A549 (cell line): Measurements from ENCODE around the gene ARL9. TPM values are rescaled to one million over a fixed set of nuclear protein-coding genes. Genes with fewer than 3 reads are reported as not detected.

ENCODE experiments used
- ATAC-seq, 2 experiments: fragments of 200-7000 bp in 1 of 2; fragments of >200 bp in 1 of 2; cut with Nextera tagmentation in 1 of 2; cut with Tn5 transposase in 1 of 2; 3 replicates each; pipeline versions ENCODE4 v1.8.0 to v1.9.1; 2018 to 2020; ENCODE audit warnings: mild to moderate bottlenecking in 1 of 2, moderate library complexity in 1 of 2
- CTCF ChIA-PET: fragments of 300-600 bp; sonication (Branson Sonifier 250); formaldehyde crosslinking; extraction: SDS; loops from one replicate; lab custom pipeline; 2021; ENCODE audit warnings: antibody characterized with exemption, inconsistent platforms; lab: Yijun Ruan, JAX
- POLR2A ChIA-PET: fragments of 350-600 bp; formaldehyde crosslinking; extraction: SDS; loops from one replicate; lab custom pipeline; 2021; ENCODE audit warnings: antibody characterized with exemption, inconsistent platforms; lab: Yijun Ruan, JAX
- DNase-seq, 2 experiments: peaks; one replicate each; pipeline versions ENCODE4 v3.0.0 to v3.0.0-alpha.2; 2011 to 2016; ENCODE audit warnings: low read depth in 1 of 2, low spot score in 1 of 2
- FAIRE-seq: peaks from 2 replicates; lab custom pipeline; 2011; peaks lifted over from hg19 to GRCh38; lab: Jason Lieb, UNC
- H3K27ac ChIP-seq, 2 experiments: fragments of >200 bp; sonication (Bioruptor Twin); formaldehyde crosslinking; 3 replicates each; pipeline ENCODE4 v1.5.1; 2016 to 2017
- H3K4me1 ChIP-seq: fragments of >200 bp; sonication (Bioruptor Twin); formaldehyde crosslinking; 3 replicates; pipeline ENCODE4 v1.6.1; 2016
- H3K4me2 ChIP-seq: fragments of >200 bp; sonication (Bioruptor Twin); formaldehyde crosslinking; 3 replicates; pipeline ENCODE4 v1.6.1; 2016
- H3K4me3 ChIP-seq: fragments of >200 bp; sonication (Bioruptor Twin); formaldehyde crosslinking; 3 replicates; pipeline ENCODE4 v1.5.1; 2016
- H3K9me3 ChIP-seq: fragments of >200 bp; sonication (Bioruptor Twin); formaldehyde crosslinking; 3 replicates; pipeline ENCODE4 v1.6.1; 2016
- CBX2 ChIP-seq: fragments of 200-600 bp; sonication (generic); IDR thresholded peaks from 2 replicates; pipeline ENCODE4 v1.6.1; 2016; ENCODE audit warnings: low read depth, mild to moderate bottlenecking, borderline replicate concordance
- CHD2 ChIP-seq: fragments of 150-350 bp; IDR thresholded peaks from 2 replicates; pipeline ENCODE4 v1.6.1; 2014; ENCODE audit warnings: low read length; ENCODE audit not compliant: partially characterized antibody
- EHF ChIP-seq: fragments of 250-450 bp; sonication (Bioruptor Pico); IDR thresholded peaks from 2 replicates; pipeline ENCODE4 v1.5.0; 2020; ENCODE audit warnings: mild to moderate bottlenecking
- EHMT2 ChIP-seq: fragments of 200-600 bp; sonication (generic); IDR thresholded peaks from 2 replicates; pipeline ENCODE4 v1.6.1; 2016; ENCODE audit warnings: antibody characterized with exemption, low read depth, mild to moderate bottlenecking, moderate library complexity
- EP300 ChIP-seq, 2 experiments: fragments of >200 bp; sonication (Bioruptor Twin); formaldehyde crosslinking; IDR thresholded peaks; 2 replicates in 1 of 2; 3 replicates in 1 of 2; pipeline ENCODE4 v1.6.1; 2016 to 2017
- HOXB5 ChIP-seq: fragments of 250-450 bp; sonication (Bioruptor Pico); IDR thresholded peaks from 2 replicates; pipeline ENCODE4 v1.5.0; 2020; ENCODE audit warnings: mild to moderate bottlenecking, moderate library complexity
- JUN ChIP-seq, 2 experiments: fragments of >200 bp; sonication (Bioruptor Twin); formaldehyde crosslinking; IDR thresholded peaks; 2 replicates in 1 of 2; 3 replicates in 1 of 2; pipeline ENCODE4 v1.6.1; 2016 to 2017
- NFE2L2 ChIP-seq: fragments of 150-350 bp; conservative IDR thresholded peaks from 2 replicates; pipeline ENCODE4 v1.6.1; 2014; ENCODE audit warnings: low read length
- NR3C1 ChIP-seq: fragments of >200 bp; sonication (Bioruptor Twin); formaldehyde crosslinking; IDR thresholded peaks from 3 replicates; pipeline ENCODE4 v1.6.1; 2017
- PHF8 ChIP-seq: fragments of 200-600 bp; sonication (generic); IDR thresholded peaks from 2 replicates; pipeline ENCODE4 v1.6.1; 2016; ENCODE audit warnings: low read depth, mild to moderate bottlenecking, antibody characterized with exemption, moderate library complexity, borderline replicate concordance
- ZFP36 ChIP-seq: fragments of 450-650 bp; IDR thresholded peaks from 2 replicates; pipeline ENCODE4 v1.6.1; 2014; ENCODE audit warnings: borderline replicate concordance; ENCODE audit not compliant: partially characterized antibody
- ZNF302 ChIP-seq: fragments of 250-450 bp; sonication (Bioruptor Pico); IDR thresholded peaks from 2 replicates; pipeline ENCODE4 v1.9.0; 2021; ENCODE audit warnings: inconsistent platforms, mild to moderate bottlenecking, moderate library complexity
- WGBS: methylation state at CpG from one replicate; pipeline ENCODE4 v1.1.6; 2017; ENCODE audit errors: missing lambda C conversion rate; 5-methylcytosine and 5-hydroxymethylcytosine counted together
- polyA plus RNA-seq, 4 experiments: library from polyadenylated mRNA; depleted of rRNA in 3 of 4; stranded (reverse); fragments of >200 nt; fragmentation: RNase III in 1 of 4; extraction: RNeasy Plus Mini Kit Qiagen cat#74134 plus additional on column Dnase treatment in 1 of 4; gene quantifications; 2 replicates in 3 of 4; 3 replicates in 1 of 4; pipeline ENCODE4 v1.2.3, GENCODE V29; 2011 to 2017
- TF ChIP-seq, protein P1 (sequence below): fragments of >200 bp; sonication (Bioruptor Twin); formaldehyde crosslinking; IDR thresholded peaks from 2 replicates; pipeline ENCODE4 v1.6.1; 2016
- TF ChIP-seq, protein P2 (sequence below): IDR thresholded peaks from 2 replicates; pipeline ENCODE4 v1.6.1; 2012
- TF ChIP-seq, protein P3 (sequence below): fragments of 250-450 bp; sonication (Bioruptor Pico); IDR thresholded peaks from 2 replicates; pipeline ENCODE4 v1.5.0; 2020; ENCODE audit warnings: low read depth, mild to moderate bottlenecking, moderate library complexity
- TF ChIP-seq, protein P4 (sequence below): IDR thresholded peaks from 2 replicates; pipeline ENCODE4 v1.6.1; 2012; ENCODE audit warnings: low read depth, borderline replicate concordance
- TF ChIP-seq, protein P5 (sequence below): fragments of >200 bp; sonication (Bioruptor Twin); formaldehyde crosslinking; IDR thresholded peaks from 3 replicates; pipeline ENCODE4 v1.6.1; 2016

The ARL9 gene
- polyA plus RNA-seq, 2 of the 4 experiments (the other 2 are of a cell fraction), result 0.08 TPM; not detected in 1

DNA sequence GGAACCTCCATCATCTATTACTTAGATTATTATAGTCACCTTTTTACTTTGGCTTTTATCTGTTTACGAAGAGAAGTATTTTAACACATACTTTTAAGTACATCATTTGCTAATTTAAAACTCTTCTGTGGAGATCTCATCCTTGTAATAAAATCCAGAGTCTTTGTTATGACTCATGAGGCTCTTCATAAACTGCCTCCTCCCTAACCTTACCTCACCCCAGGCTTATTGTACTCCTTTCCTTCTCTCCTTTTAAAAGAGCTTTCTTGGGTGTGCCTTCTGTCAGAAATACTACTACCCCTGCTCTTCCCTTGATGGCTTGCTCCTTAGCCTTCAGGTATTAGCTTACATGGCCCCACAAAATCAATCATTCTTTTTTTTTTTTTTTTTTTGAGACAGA lies 6.6 kb downstream of the ARL9 start:
- FAIRE-seq (no peak), ATAC-seq (no peak)

DNA sequence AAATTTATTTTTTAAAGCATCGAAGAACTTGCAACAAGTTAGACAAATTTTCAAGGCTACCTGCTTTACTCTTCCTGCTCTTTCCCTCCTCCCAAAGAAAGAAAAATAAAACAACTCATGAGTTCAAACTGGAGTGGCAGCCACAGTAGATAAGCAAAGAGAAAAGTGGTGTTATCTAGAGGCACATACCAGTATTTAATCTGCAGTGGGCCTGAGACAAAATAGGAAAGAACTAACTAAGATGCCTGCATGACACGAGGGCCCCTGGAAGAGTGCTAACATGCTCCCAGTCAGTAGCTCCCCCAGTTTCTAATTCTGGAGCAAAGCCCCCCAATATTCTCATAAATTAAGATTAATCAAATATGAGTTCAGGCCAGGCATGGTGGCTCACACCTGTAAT lies 7.9 kb downstream of the ARL9 start:
- POLR2A ChIA-PET, result no interaction called here
- no peak for FAIRE-seq
- CTCF ChIA-PET, result no interaction called here
- ATAC-seq, result no peak
- no peak overlapping the region for H3K4me2 ChIP-seq
- no peak for DNase-seq
- no peak overlapping the region for H3K4me3 ChIP-seq
- no peak overlapping the region for H3K27ac ChIP-seq
- no peaks in the 10 kb centered on the region for H3K9me3 ChIP-seq
- no peaks in the 10 kb centered on the region for H3K4me1 ChIP-seq
- WGBS, result 43% methylated on average over 2 of the region's 2 CpGs
- TF ChIP-seq, protein P1, sequence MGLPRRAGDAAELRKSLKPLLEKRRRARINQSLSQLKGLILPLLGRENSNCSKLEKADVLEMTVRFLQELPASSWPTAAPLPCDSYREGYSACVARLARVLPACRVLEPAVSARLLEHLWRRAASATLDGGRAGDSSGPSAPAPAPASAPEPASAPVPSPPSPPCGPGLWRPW, result no peak

More for the DNA sequence above, 6.6 kb downstream of the ARL9 start:
- no peaks in the 10 kb centered on the region for H3K9me3 ChIP-seq
- no peaks in the 10 kb centered on the region for H3K4me1 ChIP-seq
- H3K4me3 ChIP-seq, result no peak overlapping the region
- H3K4me2 ChIP-seq, result no peak overlapping the region
- H3K27ac ChIP-seq, result no peak overlapping the region
- 93% methylated on average over 1 of the region's 1 CpG for WGBS
- POLR2A ChIA-PET, result no interaction called here
- DNase-seq, result no peak
- TF ChIP-seq NR3C1 (no peak), ZFP36 (no peak), EHMT2 (no peak), JUN (IDR thresholded peaks at IDR 0.05) (no peak), CHD2 (no peak), HOXB5 (no peak), EP300 (IDR thresholded peaks at IDR 0.05) (no peak), PHF8 (no peak), ZNF302 (no peak), EHF (CRISPR knock-in tag) (no peak), NFE2L2 (no peak), CBX2 (no peak)
- TF ChIP-seq, protein P2, sequence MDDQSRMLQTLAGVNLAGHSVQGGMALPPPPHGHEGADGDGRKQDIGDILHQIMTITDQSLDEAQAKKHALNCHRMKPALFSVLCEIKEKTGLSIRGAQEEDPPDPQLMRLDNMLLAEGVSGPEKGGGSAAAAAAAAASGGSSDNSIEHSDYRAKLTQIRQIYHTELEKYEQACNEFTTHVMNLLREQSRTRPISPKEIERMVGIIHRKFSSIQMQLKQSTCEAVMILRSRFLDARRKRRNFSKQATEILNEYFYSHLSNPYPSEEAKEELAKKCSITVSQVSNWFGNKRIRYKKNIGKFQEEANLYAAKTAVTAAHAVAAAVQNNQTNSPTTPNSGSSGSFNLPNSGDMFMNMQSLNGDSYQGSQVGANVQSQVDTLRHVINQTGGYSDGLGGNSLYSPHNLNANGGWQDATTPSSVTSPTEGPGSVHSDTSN, result no peak
- TF ChIP-seq, protein P3, sequence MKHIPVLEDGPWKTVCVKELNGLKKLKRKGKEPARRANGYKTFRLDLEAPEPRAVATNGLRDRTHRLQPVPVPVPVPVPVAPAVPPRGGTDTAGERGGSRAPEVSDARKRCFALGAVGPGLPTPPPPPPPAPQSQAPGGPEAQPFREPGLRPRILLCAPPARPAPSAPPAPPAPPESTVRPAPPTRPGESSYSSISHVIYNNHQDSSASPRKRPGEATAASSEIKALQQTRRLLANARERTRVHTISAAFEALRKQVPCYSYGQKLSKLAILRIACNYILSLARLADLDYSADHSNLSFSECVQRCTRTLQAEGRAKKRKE (CRISPR knock-in tag), result no peak
- TF ChIP-seq, protein P4, sequence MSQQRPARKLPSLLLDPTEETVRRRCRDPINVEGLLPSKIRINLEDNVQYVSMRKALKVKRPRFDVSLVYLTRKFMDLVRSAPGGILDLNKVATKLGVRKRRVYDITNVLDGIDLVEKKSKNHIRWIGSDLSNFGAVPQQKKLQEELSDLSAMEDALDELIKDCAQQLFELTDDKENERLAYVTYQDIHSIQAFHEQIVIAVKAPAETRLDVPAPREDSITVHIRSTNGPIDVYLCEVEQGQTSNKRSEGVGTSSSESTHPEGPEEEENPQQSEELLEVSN, result no peak
- TF ChIP-seq, protein P5, sequence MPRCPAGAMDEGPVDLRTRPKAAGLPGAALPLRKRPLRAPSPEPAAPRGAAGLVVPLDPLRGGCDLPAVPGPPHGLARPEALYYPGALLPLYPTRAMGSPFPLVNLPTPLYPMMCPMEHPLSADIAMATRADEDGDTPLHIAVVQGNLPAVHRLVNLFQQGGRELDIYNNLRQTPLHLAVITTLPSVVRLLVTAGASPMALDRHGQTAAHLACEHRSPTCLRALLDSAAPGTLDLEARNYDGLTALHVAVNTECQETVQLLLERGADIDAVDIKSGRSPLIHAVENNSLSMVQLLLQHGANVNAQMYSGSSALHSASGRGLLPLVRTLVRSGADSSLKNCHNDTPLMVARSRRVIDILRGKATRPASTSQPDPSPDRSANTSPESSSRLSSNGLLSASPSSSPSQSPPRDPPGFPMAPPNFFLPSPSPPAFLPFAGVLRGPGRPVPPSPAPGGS, result no peak
- TF ChIP-seq, protein P1, result no peak
- TF ChIP-seq, all 56 proteins: peak for 0
- CTCF ChIA-PET, result no interaction called here
